Subcutaneous adipose tissue (tissue), 4 donors: ENCODE measurements around the gene THSD4. TPM values are rescaled to one million over a fixed set of nuclear protein-coding genes. Genes with fewer than 3 reads are reported as not detected.

Experiments
- CTCF ChIP-seq: fragments of 450-650 bp; IDR thresholded peaks from one replicate; pipeline ENCODE4 v1.5.1; 2016; ENCODE audit warnings: low read depth, mild to moderate bottlenecking, control low read depth, antibody characterized with exemption, moderate library complexity
- total RNA-seq, 4 donors: library from RNA; depleted of rRNA; stranded (reverse); fragments of >200 nt; gene quantifications; one replicate each; pipeline ENCODE4 v1.1.0, GENCODE V29; 2016

The THSD4 gene
- total RNA-seq, 4 donors from 2014 or later = 0.17 to 0.94 (median 0.63) TPM

GRCh38 chr15:71312731-71313460 lies 197.6 kb downstream of the THSD4 start:
- no peak for TF ChIP-seq CTCF

GRCh38 chr15:71313806-71314205 lies 198.5 kb downstream of the THSD4 start:
- TF ChIP-seq CTCF = no peak

- TF ChIP-seq CTCF = no peak
These were observed 199.8 kb downstream of the THSD4 start for GRCh38 chr15:71314956-71315537.

DNA sequence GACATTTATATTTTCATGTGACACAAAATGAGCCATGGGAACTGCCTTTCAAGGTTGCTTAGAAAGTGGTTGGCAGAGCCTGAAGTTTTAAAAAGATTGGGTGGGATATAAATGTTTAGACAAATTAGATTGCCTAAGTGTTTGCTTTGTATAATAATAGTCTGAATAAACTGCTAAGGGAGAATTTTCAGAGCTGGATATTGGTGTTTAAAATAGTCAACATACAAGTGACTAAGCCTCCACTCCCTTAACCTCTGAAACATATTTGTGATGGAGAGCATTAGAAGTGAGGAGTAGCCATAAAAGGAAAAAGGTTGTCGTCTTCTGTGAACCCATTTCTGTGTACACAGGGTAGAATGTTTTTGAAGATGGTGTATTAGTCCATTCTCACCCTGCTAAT lies 201.6 kb downstream of the THSD4 start:
- no peak for TF ChIP-seq CTCF

DNA sequence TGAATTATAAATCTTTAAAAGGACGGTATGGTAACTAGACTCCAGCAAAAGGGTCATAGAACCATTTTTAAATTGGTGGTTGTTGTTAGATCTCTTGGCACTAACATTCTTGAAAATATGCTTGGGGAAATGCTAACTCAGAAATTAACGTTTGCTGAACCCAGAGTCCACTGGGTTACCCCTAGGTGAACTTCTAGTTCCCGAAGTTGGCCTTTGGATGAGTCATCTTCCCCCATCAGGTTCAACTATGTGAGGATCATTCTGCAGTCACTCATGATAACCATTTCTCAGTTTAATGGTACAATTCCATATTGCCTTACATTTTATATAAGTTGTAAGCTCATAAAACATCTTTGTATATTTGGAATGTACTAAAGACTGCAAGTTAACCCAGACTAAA lies 204.7 kb downstream of the THSD4 start:
- TF ChIP-seq CTCF = no peak

- no peak for TF ChIP-seq CTCF
These were observed 207.8 kb downstream of the THSD4 start for GRCh38 chr15:71323082-71323481.

GRCh38 chr15:71323584-71323983 lies 208.3 kb downstream of the THSD4 start:
- no peak for TF ChIP-seq CTCF
